ENCODE data around the gene ETNK2. TPM values are rescaled to one million over a fixed set of nuclear protein-coding genes. Genes with fewer than 3 reads are reported as not detected.
A peak's percentile ranks its signal among the peaks of the same experiment; 100 is the strongest.

Gene ETNK2
- total RNA-seq, 1 donor from 2014 or later, result 6.8 TPM

- no peak overlapping the region for H3K27ac ChIP-seq (ENCODE audit: low read depth, low read length)
- H3K9me3 ChIP-seq (ENCODE audit: control insufficient read depth in 3 of 3, low read length in 3 of 3), result no peaks in the 10 kb centered on the region
- H3K36me3 ChIP-seq (ENCODE audit: control insufficient read depth in 3 of 3, insufficient read depth in 3 of 3, low read length in 3 of 3), result peaks cover 0 to 3% (median 0%) of the 10 kb centered on the region in 3 donors
- H3K4me1 ChIP-seq (ENCODE audit: control insufficient read depth in 3 of 3, insufficient read depth in 3 of 3, low read length in 3 of 3), result peaks cover 0 to 3% (median 3%) of the 10 kb centered on the region in 3 donors
- H3K27me3 ChIP-seq (ENCODE audit: control insufficient read depth in 3 of 3, insufficient read depth in 3 of 3, low read length in 3 of 3), result peaks cover 0 to 3% (median 2%) of the 10 kb centered on the region in 3 donors
- no peak overlapping the region for H3K9ac ChIP-seq (ENCODE audit: low read depth in 1 of 3, low read length in 3 of 3)
- no peak overlapping the region for H3K4me3 ChIP-seq (ENCODE audit: low read length in 3 of 3)
Observed at GRCh38 chr1:204139088-204139487, 12.8 kb downstream of the ETNK2 start.

GRCh38 chr1:204136814-204137213 is 15.0 kb downstream of the ETNK2 start:
- Histone ChIP-seq H3K9ac (ENCODE audit: low read depth in 1 of 3, low read length in 3 of 3) (no peak overlapping the region), H3K4me3 (ENCODE audit: low read length in 3 of 3) (no peak overlapping the region), H3K36me3 (ENCODE audit: control insufficient read depth in 3 of 3, insufficient read depth in 3 of 3, low read length in 3 of 3) (peaks cover 0 to 3% (median 0%) of the 10 kb centered on the region in 3 donors), H3K27ac (ENCODE audit: low read depth, low read length) (no peak overlapping the region), H3K9me3 (ENCODE audit: control insufficient read depth in 3 of 3, low read length in 3 of 3) (no peaks in the 10 kb centered on the region), H3K4me1 (ENCODE audit: control insufficient read depth in 3 of 3, insufficient read depth in 3 of 3, low read length in 3 of 3) (peaks cover 0 to 3% (median 3%) of the 10 kb centered on the region in 3 donors), H3K27me3 (ENCODE audit: control insufficient read depth in 3 of 3, insufficient read depth in 3 of 3, low read length in 3 of 3) (peaks cover 0 to 3% (median 2%) of the 10 kb centered on the region in 3 donors)

GRCh38 chr1:204134103-204134502 is 17.7 kb downstream of the ETNK2 start:
- Histone ChIP-seq H3K27ac (ENCODE audit: low read depth, low read length) (no peak overlapping the region), H3K9ac (ENCODE audit: low read depth in 1 of 3, low read length in 3 of 3) (no peak overlapping the region), H3K9me3 (ENCODE audit: control insufficient read depth in 3 of 3, low read length in 3 of 3) (no peaks in the 10 kb centered on the region), H3K4me1 (ENCODE audit: control insufficient read depth in 3 of 3, insufficient read depth in 3 of 3, low read length in 3 of 3) (peaks cover 6 to 16% (median 12%) of the 10 kb centered on the region in 3 donors), H3K36me3 (ENCODE audit: control insufficient read depth in 3 of 3, insufficient read depth in 3 of 3, low read length in 3 of 3) (peaks cover 0 to 3% (median 0%) of the 10 kb centered on the region in 3 donors), H3K4me3 (ENCODE audit: low read length in 3 of 3) (no peak overlapping the region), H3K27me3 (ENCODE audit: control insufficient read depth in 3 of 3, insufficient read depth in 3 of 3, low read length in 3 of 3) (no peaks in the 10 kb centered on the region)

GRCh38 chr1:204132718-204133117 is 19.1 kb downstream of the ETNK2 start:
- Histone ChIP-seq H3K36me3 (ENCODE audit: control insufficient read depth in 3 of 3, insufficient read depth in 3 of 3, low read length in 3 of 3) (peaks cover 0 to 2% (median 0%) of the 10 kb centered on the region in 3 donors), H3K4me1 (ENCODE audit: control insufficient read depth in 3 of 3, insufficient read depth in 3 of 3, low read length in 3 of 3) (peaks cover 8 to 21% (median 18%) of the 10 kb centered on the region in 3 donors), H3K4me3 (ENCODE audit: low read length in 3 of 3) (no peak overlapping the region), H3K27ac (ENCODE audit: low read depth, low read length) (no peak overlapping the region), H3K9me3 (ENCODE audit: control insufficient read depth in 3 of 3, low read length in 3 of 3) (no peaks in the 10 kb centered on the region), H3K9ac (ENCODE audit: low read depth in 1 of 3, low read length in 3 of 3) (no peak overlapping the region), H3K27me3 (ENCODE audit: control insufficient read depth in 3 of 3, insufficient read depth in 3 of 3, low read length in 3 of 3) (no peaks in the 10 kb centered on the region)

GRCh38 chr1:204131978-204132377 is 19.9 kb downstream of the ETNK2 start:
- H3K9me3 ChIP-seq (ENCODE audit: control insufficient read depth in 3 of 3, low read length in 3 of 3), result no peaks in the 10 kb centered on the region

GRCh38 chr1:204130981-204131892 is 20.6 kb downstream of the ETNK2 start:
- Histone ChIP-seq H3K4me1 (ENCODE audit: control insufficient read depth in 3 of 3, insufficient read depth in 3 of 3, low read length in 3 of 3) (peaks cover 18 to 33% (median 29%) of the 10 kb centered on the region in 3 donors), H3K27me3 (ENCODE audit: control insufficient read depth in 3 of 3, insufficient read depth in 3 of 3, low read length in 3 of 3) (no peaks in the 10 kb centered on the region), H3K9me3 (ENCODE audit: control insufficient read depth in 3 of 3, low read length in 3 of 3) (no peaks in the 10 kb centered on the region), H3K9ac (ENCODE audit: low read depth in 1 of 3, low read length in 3 of 3) (no peak overlapping the region), H3K27ac (ENCODE audit: low read depth, low read length) (peak overlapping the region; percentile 25), H3K4me3 (ENCODE audit: low read length in 3 of 3) (no peak overlapping the region), H3K36me3 (ENCODE audit: control insufficient read depth in 3 of 3, insufficient read depth in 3 of 3, low read length in 3 of 3) (peaks cover 0 to 5% (median 5%) of the 10 kb centered on the region in 3 donors)

More at GRCh38 chr1:204131978-204132377, 19.9 kb downstream of the ETNK2 start:
- Histone ChIP-seq H3K4me1 (ENCODE audit: control insufficient read depth in 3 of 3, insufficient read depth in 3 of 3, low read length in 3 of 3) (peaks cover 12 to 26% (median 22%) of the 10 kb centered on the region in 3 donors), H3K4me3 (ENCODE audit: low read length in 3 of 3) (no peak overlapping the region), H3K9ac (ENCODE audit: low read depth in 1 of 3, low read length in 3 of 3) (no peak overlapping the region), H3K27ac (ENCODE audit: low read depth, low read length) (no peak overlapping the region), H3K27me3 (ENCODE audit: control insufficient read depth in 3 of 3, insufficient read depth in 3 of 3, low read length in 3 of 3) (no peaks in the 10 kb centered on the region), H3K36me3 (ENCODE audit: control insufficient read depth in 3 of 3, insufficient read depth in 3 of 3, low read length in 3 of 3) (peaks cover 0 to 2% (median 0%) of the 10 kb centered on the region in 3 donors)

- Histone ChIP-seq H3K27me3 (ENCODE audit: control insufficient read depth in 3 of 3, insufficient read depth in 3 of 3, low read length in 3 of 3) (no peaks in the 10 kb centered on the region), H3K4me3 (ENCODE audit: low read length in 3 of 3) (no peak overlapping the region), H3K36me3 (ENCODE audit: control insufficient read depth in 3 of 3, insufficient read depth in 3 of 3, low read length in 3 of 3) (peaks cover 0 to 14% (median 12%) of the 10 kb centered on the region in 3 donors), H3K27ac (ENCODE audit: low read depth, low read length) (no peak overlapping the region), H3K9ac (ENCODE audit: low read depth in 1 of 3, low read length in 3 of 3) (no peak overlapping the region), H3K9me3 (ENCODE audit: control insufficient read depth in 3 of 3, low read length in 3 of 3) (no peaks in the 10 kb centered on the region), H3K4me1 (ENCODE audit: control insufficient read depth in 3 of 3, insufficient read depth in 3 of 3, low read length in 3 of 3) (peaks cover 21 to 38% (median 31%) of the 10 kb centered on the region in 3 donors)
Observed at GRCh38 chr1:204130178-204130577, 21.7 kb downstream of the ETNK2 start.

- peak overlapping the region; percentile 64 to 82 (median 74) for H3K9ac ChIP-seq (ENCODE audit: low read depth in 1 of 3, low read length in 3 of 3)
- H3K9me3 ChIP-seq (ENCODE audit: control insufficient read depth in 3 of 3, low read length in 3 of 3), result no peaks in the 10 kb centered on the region
- H3K4me1 ChIP-seq (ENCODE audit: control insufficient read depth in 3 of 3, insufficient read depth in 3 of 3, low read length in 3 of 3), result peaks cover 21 to 38% (median 31%) of the 10 kb centered on the region in 3 donors
- H3K36me3 ChIP-seq (ENCODE audit: control insufficient read depth in 3 of 3, insufficient read depth in 3 of 3, low read length in 3 of 3), result peaks cover 7 to 17% (median 14%) of the 10 kb centered on the region in 3 donors
- no peak overlapping the region for H3K27ac ChIP-seq (ENCODE audit: low read depth, low read length)
- no peaks in the 10 kb centered on the region for H3K27me3 ChIP-seq (ENCODE audit: control insufficient read depth in 3 of 3, insufficient read depth in 3 of 3, low read length in 3 of 3)
- peak overlapping the region; percentile 58 to 66 (median 64) for H3K4me3 ChIP-seq (ENCODE audit: low read length in 3 of 3)
Observed at GRCh38 chr1:204128964-204129896, 22.6 kb downstream of the ETNK2 start.

GRCh38 chr1:204128464-204128963 is 23.3 kb downstream of the ETNK2 start:
- Histone ChIP-seq H3K4me3 (ENCODE audit: low read length in 3 of 3) (no peak overlapping the region), H3K36me3 (ENCODE audit: control insufficient read depth in 3 of 3, insufficient read depth in 3 of 3, low read length in 3 of 3) (peaks cover 12 to 20% (median 18%) of the 10 kb centered on the region in 3 donors), H3K27ac (ENCODE audit: low read depth, low read length) (no peak overlapping the region), H3K9ac (ENCODE audit: low read depth in 1 of 3, low read length in 3 of 3) (no peak overlapping the region), H3K4me1 (ENCODE audit: control insufficient read depth in 3 of 3, insufficient read depth in 3 of 3, low read length in 3 of 3) (peaks cover 21 to 38% (median 31%) of the 10 kb centered on the region in 3 donors), H3K27me3 (ENCODE audit: control insufficient read depth in 3 of 3, insufficient read depth in 3 of 3, low read length in 3 of 3) (no peaks in the 10 kb centered on the region), H3K9me3 (ENCODE audit: control insufficient read depth in 3 of 3, low read length in 3 of 3) (no peaks in the 10 kb centered on the region)

All from skeletal muscle tissue (tissue), 4 donors.